GM21381 (cell line): ENCODE results near the gene SGSH.
"Not testable (repeated sequence)": the region's sequence is repeated elsewhere in the genome, so short reads cannot be mapped to it uniquely, and the experiment has no call there.

Source experiments
- ATAC-seq: cut with Tn5 transposase; IDR thresholded peaks from one replicate; pipeline ENCODE4 v1.9.1; 2021; ENCODE audit warnings: mild to moderate bottlenecking, moderate library complexity; ENCODE audit not compliant: unreplicated experiment

SGSH gene

DNA sequence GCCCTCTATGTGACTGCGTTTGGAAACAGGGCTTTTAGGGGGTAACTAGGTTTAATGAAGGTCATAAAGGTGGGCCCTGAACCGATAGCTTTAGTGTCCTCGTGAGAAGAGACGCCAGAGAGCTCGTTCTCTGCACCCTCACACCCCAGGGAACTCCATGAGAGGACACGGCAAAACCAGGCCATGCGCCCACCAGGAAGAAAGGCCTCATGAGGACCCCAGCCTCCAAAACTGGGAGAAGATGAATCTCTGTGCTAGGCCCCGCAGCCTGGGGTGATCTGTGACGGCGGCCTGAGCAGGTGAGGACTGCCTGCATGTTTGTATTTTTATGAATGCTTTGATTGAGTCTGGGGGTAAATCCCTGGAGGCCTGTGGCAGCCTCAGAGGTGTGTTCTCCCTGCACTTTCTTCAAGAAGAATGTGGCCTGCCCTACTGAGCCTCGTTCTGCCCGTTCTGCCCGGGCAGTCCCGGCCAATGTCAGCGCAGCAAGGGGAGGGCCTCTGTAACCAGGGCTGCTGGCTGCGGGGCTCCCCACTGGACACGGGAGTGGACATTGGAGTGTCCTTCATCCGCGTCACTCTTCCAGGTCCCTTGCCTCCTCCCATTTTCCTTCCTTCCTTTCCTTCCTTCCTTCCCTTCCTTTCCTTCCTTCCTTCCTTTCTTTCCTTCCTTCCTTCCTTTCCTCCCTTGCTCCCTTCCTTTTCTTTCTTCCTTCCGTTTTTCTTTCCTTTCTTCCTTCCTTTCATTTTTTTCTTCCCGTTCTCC lies 33.7 kb upstream of the SGSH start:
- no peak for ATAC-seq

DNA sequence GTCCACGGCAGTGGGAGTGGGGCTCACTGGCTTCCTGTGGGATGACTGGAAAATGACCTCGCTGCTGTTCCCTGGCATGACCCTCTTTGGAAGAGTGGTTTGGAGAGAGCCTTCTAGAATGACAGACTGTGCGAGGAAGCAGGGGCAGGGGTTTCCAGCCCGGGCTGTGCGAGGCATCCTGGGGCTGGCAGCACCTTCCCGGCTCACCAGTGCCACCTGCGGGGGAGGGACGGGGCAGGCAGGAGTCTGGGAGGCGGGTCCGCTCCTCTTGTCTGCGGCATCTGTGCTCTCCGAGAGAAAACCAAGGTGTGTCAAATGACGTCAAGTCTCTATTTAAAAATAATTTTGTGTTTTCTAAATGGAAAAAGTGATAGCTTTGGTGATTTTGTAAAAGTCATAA lies 32.7 kb upstream of the SGSH start:
- ATAC-seq: peak; percentile 49

DNA sequence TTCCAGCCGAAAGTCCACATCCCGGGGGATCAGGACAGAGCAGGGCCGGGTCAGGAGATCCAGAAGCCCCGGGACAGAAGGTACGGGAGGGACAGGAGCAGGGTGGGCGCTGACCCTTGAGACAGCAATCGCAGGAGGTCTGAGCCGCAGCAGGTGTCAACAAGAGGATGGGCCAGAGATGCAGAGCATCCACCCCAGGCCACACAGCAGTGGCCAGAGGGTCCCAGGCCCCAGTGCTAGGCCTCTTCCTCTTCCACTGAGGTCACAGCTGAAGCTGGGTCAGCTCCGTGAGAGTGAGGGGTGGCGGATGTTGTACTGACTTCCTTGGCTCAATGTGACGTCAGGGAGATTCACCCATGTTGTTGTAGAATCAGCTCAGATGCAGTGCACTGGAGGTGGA lies 31.8 kb upstream of the SGSH start:
- ATAC-seq: no peak

DNA sequence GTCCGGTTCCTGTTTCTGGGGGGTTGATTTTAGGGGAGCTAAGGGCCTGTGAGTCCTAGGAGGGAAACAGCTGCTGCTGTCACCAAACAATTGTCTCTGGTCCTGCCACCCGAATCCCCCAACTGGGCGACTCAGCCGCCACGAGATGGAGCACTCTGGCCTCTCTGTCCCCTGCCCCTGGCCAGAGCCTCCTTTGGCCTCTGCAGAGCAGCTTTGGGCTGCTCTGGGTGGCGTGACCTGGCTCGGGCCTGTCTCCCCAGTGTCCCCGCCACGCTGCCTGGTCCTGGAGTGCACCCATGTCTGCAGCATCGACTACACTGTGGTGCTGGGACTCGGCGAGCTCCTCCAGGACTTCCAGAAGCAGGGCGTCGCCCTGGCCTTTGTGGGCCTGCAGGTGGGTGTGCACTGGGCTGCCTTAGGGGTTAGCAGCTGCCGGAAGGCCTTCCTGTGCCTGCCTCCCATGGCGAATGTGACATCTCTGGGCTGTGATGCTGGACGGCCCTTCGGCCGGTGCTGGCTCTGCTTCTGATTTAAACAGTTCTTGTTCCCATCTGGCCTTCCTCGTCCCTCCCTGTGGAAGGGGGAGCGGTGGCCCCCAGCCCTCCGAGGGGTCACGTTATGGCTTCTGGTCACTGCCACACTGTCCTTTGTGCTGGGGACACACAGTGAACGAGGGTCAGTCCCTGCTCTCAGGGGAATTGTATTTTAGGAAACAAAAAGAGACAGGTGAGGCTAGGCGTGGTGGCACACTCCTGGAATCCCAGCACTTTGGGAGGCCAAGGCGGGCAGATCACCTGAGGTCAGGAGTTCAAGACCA lies 29.0 kb upstream of the SGSH start:
- no peak for ATAC-seq

DNA sequence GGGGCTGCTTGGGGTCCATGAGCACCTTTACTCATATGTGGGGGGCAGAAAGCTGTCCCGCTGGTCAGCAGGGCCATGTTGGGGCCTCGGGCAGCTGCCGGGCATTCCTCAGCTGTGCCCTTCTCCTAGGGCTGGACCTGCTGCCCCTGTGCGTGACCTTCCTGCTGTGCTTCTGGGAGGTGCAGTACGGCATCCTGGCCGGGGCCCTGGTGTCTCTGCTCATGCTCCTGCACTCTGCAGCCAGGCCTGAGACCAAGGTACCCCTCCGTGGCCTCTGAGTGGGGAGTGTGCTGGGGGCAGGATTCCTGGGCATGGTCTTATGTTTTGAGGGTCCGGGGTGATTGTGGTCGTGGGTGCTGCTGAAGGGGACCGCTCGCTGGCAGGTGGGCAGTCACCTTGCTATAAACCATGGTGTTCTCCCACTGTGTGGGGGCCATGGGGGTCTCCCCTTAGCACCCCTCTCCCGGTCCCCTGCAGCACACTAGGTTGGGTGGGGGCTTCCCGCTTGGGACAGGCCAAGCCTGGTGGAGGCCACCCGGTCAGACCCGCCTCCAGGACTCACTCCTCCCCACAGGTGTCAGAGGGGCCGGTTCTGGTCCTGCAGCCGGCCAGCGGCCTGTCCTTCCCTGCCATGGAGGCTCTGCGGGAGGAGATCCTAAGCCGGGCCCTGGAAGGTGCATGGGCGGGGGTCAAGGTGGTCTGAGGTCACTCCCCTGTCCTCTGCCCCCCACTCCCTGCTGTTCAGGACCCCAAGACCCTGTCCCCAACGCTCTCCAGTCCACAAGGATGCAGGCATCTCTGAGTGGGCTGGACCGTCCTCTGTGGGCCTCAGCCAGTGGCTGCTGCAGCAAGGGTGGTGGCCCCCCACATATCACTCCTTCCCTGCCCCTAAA lies 28.1 kb upstream of the SGSH start:
- ATAC-seq: no peak

DNA sequence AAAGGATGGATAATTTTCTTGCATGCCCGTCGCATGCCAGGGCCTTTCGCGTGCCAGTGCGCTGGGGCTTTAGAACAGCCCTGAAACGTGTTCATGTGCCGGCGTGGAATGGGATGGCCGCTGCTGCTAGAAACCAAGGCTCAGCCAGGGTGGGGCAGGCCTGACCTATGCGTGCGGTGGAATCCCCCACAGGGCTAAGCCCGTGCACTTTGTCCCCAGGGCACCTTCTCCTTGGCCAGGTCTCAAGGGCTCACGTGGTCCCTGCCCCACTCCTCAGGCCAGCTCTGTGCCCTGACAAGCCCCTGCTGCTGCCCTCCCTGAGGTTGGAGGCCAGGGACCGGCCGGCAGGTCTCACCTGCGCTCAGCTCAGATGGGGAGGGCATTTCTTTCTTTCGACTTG lies 27.4 kb upstream of the SGSH start:
- ATAC-seq: no peak

DNA sequence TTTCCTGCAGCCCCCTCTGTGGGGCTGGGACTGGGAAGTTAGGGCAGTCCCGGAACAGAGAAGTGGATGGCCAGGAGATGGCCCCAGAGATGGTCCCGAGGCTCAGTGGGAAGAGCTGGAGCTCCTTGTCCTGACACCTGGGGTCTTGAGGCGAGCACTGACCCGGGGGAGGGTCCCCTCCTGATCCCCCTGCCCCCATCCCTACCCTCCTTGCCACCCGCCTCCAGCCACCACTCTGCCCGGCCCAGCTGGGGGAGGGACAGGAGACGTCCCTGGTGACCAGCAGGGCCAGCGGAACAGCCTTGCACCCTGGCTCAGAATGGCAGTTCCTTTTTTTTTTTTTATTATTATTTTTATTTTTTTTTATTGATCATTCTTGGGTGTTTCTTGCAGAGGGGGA lies 26.6 kb upstream of the SGSH start:
- ATAC-seq: no peak

DNA sequence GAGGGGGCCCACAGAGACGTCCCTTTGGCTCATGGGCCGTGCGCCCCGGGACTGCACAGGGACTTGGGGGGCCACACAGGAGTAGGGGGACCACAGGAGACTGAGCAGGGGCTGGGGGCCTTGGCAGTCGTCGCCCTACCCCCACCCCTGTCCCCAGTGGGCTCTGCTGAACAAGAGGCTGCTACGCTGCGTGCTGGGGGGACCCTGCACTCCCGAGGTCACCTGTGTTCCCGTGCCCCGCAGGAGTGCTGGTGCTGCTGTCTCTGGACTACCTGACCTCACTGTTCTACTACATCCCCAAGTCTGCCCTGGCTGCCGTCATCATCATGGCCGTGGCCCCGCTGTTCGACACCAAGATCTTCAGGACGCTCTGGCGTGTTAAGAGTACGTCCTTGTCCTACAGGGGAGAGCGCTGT lies 26.1 kb upstream of the SGSH start:
- no peak for ATAC-seq

DNA sequence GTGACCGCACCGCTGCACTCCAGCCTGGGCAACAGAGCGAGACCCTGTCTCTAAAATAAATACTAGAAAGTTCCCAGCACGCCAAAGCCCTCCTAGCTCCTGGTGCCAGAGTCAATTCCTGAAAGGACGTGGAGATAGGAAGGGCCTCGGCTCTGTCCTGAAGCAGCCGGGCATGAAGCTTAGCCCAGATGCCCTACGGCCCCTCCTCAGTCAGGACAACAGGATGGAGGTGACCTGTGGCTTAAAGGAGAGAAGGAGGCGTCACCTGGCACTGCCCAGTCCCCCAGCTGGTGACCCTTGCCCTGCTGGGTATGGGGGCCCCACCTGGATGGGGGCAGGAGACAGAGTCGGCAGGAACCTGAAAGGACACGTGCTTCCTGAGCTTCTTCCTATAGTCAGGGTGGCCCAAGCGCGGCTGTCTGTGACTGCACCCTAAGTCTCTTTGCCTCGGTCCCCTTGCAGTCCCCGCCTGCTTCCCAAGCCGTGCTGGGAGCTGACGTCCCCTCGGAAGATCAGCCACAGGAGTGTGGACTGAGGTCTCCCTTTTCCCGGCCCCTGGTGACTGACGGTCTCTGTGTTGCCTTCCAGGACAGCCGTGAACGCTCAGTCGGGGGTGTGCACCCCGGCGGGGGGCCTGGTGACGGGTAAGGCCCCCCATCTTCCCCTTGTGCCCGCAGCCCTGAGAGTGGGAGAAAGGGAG lies 25.6 kb upstream of the SGSH start:
- no peak for ATAC-seq

DNA sequence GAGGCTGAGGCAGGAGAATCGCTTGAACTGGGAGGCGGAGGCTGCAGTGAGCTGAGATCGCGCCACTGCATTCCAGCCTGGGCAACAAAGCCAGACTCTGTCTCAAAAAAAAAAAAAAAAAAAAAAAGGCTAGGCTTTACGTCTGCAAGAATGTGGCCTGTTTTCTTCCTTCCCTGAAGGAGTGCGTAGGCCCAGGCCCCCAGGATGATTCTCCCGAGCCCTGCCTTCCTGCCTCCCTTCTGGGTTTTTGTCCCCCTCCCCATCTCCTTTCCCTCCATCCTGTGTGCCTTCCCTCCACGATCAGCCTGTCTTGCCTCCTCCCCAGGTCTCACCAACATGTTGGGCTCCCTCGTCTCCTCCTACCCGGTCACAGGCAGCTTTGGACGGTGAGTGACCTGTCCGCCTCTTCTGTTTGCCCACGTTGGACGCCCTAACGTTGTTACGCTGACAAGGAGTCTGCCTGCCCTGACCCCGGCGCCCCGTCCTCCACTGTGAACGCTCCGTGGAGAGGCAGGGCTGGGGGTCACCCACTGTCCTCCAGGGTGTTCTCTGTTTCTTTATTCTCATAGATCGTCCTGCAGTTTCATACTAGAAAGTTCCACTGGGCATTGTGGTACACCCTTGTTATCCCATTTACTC lies 24.9 kb upstream of the SGSH start:
- no peak for ATAC-seq

DNA sequence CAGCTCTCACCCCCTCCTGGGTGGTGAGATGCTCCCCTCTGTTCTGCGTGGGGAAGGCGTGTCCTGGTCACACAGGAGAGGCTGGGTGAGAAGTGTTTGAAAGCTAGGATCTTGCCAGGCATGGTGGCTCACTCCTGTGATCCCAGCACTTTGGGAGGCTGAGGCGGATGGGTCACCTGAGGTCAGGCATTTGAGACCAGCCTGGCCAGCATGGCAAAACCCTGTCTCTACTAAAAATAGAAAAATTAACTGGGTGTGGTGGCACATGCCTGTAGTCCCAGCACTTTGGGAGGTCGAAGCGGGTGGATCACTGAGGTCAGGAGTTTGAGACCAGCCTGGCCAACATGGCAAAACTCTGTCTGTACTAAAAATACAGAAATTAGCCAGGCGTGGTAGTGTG lies 24.3 kb upstream of the SGSH start:
- not testable (repeated sequence) for ATAC-seq

DNA sequence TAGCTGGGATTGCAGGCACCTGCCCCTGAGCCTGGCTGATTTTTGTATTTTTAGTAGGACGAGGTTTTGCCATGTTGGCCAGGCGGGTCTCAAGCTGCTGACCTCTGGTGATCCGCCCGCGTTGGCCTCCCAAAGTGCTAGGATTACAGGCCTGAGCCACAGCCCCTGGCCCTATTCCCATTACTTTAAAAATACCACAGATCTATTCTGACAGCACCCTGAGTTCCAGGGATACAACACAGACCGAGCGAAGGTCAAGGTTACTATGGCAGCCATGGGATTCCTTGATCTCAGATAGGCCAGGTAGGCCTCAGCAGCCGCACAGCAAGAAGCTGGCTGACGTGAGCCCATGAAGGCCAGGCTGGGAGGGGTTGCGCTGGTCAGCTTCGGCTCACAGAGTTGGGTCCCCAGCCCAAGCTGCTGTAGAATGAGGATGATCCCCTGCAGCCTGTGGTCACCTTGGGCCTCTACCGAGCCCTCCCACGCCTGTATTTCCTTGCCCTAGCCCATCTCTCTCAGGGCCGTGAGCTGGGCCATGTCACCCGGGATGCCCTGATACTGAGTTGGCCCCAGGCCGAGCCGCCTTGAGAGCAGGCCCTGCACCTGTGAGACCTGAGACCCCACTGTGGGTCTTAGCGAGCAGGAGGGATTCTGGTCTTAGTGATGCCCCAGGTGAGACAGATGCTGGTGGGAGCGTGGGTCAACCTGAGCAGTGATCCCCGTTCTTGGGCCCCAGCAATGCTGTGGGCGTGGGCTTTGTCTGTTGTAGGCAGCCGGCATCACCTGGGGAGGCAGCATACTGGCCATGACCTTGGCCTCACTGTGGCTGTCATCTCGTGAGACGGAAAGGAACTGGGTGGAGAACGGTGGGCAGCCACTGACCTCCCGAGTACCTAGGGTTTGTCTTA lies 23.6 kb upstream of the SGSH start:
- ATAC-seq: no peak

DNA sequence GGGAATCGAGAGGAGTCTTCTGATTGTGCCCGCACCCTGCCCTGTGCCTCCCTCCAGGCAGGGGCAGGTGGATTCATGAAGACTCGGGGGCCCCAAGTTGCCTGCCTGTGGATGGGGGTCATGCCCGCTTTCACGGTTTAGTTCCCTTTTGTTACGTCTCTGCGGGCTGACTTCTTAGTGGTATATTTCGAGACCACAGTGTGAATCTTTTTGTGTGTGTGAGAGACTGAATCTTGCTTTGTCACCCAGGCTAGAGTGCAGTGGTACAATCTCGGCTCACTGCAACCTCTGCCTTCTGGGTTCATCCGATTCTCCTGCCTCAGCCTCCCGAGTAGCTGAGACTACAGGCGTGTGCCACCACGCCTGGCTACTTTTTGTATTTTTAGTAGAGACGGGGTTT lies 22.4 kb upstream of the SGSH start:
- no peak for ATAC-seq

DNA sequence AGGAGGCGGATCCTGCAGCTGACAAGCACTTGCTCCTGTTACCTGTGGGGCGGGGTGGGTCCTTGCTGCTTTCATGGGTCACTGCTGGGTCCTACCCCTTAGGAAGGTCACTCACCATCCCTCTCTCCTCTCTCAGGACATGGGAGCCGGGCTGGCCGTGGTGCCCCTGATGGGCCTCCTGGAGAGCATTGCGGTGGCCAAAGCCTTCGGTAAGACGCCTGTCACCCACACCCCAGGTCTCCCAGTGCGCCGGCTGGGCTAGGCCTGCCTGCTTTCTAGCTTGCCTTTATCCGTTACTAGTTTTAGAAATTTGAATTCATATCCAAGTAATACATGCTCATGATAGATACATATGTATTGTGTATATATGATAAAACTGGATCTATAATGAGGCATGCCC lies 17.3 kb upstream of the SGSH start:
- ATAC-seq: no peak

DNA sequence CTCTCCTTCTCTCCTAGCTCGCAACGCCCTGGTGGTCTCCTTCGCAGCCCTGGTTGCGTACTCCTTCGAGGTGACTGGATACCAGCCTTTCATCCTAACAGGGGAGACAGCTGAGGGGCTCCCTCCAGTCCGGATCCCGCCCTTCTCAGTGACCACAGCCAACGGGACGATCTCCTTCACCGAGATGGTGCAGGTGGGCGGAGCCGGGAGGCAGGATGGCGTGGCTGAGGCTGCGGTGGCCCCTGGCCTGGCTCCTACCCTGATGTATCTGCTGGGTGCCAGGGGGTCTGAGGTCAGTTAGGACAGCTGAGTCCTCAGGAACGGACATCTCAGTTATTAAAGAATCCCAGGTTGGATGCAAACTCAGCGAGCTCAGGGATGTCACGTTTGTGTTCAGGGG lies 16.8 kb upstream of the SGSH start:
- ATAC-seq: no peak

DNA sequence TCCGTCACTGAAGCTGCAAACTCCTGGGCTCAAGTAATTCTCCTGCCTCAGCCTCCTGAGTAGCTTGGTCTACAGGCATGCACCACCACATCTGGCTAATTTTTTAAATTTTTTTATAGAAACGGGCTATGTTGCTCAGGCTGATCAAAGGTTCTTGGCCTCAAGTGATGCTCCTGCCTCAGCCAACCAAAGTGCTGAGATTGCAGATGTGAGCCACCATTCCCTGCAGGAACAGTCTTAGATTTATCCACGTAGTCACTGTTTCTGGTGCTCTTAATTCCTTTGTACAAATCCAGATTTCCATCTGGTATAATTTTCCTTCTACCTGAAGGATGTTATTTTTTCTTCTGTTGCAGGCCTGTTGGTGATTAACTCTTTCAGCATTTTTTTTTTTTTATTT lies 13.1 kb upstream of the SGSH start:
- no peak for ATAC-seq

DNA sequence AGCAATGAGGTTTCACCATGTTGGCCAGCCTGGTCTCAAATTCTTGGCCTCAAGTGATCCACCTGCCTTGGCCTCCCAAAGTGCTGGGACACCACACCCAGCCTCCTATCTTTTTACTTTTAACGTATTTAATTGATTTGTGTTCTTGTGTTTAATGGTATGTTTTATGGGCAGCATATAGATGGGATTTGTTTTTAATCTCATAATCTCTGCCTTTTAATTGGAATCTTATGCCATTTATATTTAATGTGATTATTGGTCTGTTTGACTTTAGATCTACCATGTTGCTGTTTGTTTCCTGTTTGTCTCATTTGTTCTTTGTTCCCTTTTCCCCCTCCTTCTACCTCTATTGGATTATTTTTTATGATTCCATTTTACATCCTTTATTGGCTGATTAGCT lies 12.3 kb upstream of the SGSH start:
- no peak for ATAC-seq

DNA sequence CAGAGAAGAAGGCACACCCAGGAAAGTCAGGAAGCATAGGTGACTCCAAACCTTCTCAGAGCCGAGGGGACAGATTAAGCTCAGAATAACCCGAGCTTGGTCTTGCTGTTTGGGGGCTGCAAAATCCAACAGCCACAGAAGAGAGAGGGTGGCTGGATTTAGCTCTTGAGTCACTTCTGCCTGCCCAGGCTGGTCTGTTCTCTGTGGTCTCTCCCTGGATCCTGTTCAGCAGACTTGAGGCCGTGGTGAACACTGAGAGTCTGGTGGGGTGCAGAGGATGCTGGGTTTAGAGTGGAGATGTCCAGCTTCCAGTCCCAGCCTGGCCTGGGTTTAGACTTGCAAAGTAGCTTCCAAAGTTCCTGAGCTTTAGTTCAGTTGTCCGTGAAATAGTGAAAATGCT lies 8.9 kb upstream of the SGSH start:
- no peak for ATAC-seq

DNA sequence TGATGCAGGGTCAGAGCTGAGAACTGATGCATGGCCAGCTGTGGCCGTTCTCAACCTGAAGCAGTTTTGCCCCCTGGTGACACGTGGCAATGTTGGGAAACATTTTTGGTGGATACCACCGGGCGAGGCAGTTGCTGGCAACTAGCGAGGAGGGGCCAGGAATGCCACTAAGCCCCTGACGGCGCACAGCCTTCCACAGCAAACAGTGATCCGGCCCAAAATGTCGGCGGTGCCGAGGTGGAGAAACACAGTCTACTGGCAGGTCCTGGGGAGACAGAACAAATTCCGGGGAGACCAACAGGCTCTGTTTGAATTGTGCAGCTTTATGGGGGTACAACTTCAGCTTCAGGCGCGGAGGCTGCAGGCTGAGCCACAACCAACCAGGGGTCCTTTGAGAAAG lies 8.3 kb upstream of the SGSH start:
- ATAC-seq: no peak
